22Rv1 (cell line): ENCODE results near the gene KATNB1.
A peak's percentile ranks its signal among the peaks of the same experiment; 100 is the strongest.
"Not testable (repeated sequence)": the region's sequence is repeated elsewhere in the genome, so short reads cannot be mapped to it uniquely, and the experiment has no call there.

Experiments used
- H3K27ac ChIP-seq: fragments of 450-650 bp; 2 replicates; pipeline ENCODE4 v1.5.1; 2017
- ZFX ChIP-seq: fragments of 450-650 bp; IDR thresholded peaks from 2 replicates; pipeline ENCODE4 v1.6.1; 2017; ENCODE audit warnings: antibody characterized with exemption, borderline replicate concordance
- TF ChIP-seq, protein P1 (sequence below): fragments of 450-650 bp; IDR thresholded peaks from 2 replicates; pipeline ENCODE4 v1.5.1; 2017; ENCODE audit warnings: mild to moderate bottlenecking

The KATNB1 gene

DNA sequence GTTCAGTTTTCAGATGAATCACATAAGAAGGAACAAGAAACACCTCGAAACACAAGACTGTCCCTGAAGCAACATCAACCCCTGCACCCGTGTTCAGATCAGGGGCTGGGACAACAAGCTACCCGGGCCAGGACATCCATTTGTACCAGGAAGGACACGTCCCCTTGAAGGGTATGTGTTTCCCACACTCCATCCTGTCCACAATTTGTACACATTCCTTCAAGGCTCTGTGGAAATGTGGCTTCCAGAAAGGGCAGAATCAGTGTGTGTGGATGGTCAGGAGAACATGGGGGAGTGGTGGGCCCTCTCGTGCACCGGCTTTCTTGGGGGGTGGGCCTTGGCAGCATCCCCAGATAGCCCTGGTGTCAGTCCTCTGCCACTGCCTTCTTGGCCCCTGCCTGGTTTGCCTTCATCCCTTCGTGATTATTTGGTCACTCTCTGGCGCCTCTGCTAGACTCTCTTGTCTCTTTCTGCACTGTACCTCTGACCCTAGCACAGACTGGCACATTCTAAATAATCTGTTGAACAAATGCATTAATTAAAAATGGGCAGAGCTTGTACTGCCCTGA is 56.4 kb downstream of the KATNB1 start:
- no peak for TF ChIP-seq ZFX
- TF ChIP-seq, protein P1, sequence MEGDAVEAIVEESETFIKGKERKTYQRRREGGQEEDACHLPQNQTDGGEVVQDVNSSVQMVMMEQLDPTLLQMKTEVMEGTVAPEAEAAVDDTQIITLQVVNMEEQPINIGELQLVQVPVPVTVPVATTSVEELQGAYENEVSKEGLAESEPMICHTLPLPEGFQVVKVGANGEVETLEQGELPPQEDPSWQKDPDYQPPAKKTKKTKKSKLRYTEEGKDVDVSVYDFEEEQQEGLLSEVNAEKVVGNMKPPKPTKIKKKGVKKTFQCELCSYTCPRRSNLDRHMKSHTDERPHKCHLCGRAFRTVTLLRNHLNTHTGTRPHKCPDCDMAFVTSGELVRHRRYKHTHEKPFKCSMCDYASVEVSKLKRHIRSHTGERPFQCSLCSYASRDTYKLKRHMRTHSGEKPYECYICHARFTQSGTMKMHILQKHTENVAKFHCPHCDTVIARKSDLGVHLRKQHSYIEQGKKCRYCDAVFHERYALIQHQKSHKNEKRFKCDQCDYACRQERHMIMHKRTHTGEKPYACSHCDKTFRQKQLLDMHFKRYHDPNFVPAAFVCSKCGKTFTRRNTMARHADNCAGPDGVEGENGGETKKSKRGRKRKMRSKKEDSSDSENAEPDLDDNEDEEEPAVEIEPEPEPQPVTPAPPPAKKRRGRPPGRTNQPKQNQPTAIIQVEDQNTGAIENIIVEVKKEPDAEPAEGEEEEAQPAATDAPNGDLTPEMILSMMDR = no peak
- no peak overlapping the region for H3K27ac ChIP-seq

DNA sequence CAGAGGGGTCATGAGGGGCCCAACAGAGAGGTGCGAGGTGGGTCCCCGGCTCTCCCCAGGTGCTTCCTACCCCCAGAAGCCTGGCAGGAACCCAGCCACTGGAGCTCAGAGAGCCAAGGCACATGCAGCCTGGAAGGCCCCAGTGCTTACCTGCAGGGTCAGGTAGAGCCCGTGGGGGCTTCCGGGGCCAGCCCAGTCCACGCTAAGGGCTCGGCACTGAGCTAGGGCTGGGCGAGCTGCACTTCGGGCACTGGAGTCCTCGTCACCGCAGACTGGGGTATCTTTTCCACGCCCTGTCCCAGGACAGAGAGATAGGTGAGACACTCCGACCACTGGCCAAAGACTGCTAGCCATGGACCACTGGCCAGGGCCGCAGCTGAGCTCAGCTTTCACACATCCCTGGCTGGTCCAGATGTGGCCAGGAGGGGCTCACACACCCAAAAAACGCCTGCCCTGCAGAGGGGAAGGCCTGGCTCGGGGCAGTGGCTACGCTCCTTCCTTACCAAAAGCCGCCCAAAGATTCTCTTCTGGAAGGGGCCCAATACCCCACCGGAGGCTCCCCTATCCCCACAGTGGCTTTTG is 59.4 kb downstream of the KATNB1 start:
- H3K27ac ChIP-seq = no peak overlapping the region

DNA sequence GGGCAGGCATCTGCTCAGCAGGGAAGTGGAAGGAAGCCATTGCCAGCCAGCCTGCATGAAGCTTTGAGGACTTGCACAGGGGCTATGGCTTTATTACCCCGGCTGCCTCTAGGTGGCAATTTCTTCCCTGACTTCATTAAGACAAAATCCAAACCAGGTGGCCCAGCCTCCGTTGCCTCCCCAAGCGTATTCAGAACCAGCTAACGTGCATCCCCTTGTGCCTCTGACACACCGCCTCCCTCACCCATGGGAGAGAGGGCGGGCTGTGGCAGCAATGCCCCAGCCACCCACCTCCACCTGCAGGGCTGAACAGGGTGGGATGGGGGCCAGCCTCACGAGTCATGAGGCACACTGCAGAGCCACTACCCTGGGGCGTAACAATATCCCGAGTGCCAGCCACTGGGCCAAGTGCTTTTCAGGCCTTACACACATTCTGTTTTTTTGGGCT is 59.9 kb downstream of the KATNB1 start:
- H3K27ac ChIP-seq = no peak overlapping the region
- TF ChIP-seq ZFX = no peak
- TF ChIP-seq, protein P1 = peak; percentile 78

More for the DNA sequence above, 59.4 kb downstream of the KATNB1 start:
- no peak for TF ChIP-seq ZFX
- TF ChIP-seq, protein P1 = no peak

DNA sequence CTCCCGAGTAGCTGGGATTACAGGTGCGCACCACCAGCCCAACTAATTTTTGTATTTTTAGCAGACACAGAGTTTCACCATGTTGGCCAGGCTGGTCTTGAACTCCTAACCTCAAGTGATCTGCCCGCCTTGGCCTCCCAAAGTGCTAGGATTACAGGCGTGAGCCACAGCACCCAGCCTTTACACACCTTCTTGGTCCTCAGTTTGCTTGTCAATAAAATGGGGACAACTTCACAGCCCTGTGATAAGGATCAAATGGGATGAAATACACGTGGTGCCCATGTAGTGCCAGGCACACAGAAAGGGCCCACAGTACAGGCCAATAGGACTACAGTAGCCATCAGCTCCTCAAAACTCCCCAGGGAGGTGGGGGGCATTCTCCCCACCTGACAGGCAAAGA is 60.4 kb downstream of the KATNB1 start:
- H3K27ac ChIP-seq = not testable (repeated sequence)

DNA sequence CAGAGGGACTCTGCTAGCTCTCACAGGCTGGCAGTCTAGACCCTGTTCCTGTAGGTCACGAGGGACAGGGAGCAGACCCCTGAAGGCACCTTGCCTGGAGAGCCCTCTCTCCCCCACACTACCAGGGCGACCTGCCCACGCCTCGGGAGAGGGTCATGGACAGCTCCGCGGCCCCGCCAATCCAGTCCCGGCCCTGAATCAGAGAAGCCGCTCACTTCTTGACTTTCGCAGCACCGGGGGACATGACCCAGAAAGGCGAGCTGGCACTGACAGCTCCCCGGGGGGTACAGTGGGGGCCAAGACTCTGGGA is 61.6 kb downstream of the KATNB1 start:
- TF ChIP-seq, protein P1 = no peak
- no peak for TF ChIP-seq ZFX
- peak overlapping the region; percentile 60 for H3K27ac ChIP-seq

DNA sequence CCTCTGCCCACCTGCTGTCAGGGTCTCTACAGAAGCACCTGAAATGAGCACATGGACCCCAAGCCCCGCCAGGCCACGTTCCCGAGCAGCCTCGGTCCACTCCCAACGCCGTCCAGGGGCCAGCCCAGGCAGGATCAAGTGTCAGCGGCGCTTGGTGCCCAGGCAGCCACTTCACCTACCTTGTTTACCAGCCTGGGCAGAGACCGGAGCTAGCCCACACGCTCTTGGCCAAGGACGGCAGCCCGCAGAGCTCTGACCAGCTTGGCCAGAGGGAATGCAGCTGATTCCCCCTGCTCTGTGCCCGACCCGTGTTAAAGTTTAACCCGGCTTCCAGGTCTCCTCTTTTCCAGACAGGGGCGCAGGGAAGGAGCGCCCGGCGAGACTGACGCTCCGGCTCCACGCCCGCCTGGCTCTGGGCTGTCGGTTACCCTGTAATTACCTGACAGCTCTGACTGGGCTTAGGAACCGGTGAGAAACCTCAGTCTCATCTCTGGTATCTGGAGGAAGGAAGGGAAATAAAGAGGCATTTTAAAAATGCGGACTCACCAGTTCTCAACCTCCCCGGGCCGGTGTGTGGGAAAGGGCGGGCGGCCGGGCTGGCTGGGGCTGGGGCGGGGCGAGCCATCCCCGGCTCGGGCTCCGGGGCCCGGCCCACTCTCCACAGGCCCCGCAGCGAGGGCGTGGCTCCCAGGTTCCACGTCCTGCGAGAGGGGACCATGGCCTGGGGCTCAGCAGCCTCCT is 62.1 kb downstream of the KATNB1 start:
- TF ChIP-seq ZFX = no peak
- TF ChIP-seq, protein P1 = no peak
- peak overlapping the region; percentile 60 for H3K27ac ChIP-seq

DNA sequence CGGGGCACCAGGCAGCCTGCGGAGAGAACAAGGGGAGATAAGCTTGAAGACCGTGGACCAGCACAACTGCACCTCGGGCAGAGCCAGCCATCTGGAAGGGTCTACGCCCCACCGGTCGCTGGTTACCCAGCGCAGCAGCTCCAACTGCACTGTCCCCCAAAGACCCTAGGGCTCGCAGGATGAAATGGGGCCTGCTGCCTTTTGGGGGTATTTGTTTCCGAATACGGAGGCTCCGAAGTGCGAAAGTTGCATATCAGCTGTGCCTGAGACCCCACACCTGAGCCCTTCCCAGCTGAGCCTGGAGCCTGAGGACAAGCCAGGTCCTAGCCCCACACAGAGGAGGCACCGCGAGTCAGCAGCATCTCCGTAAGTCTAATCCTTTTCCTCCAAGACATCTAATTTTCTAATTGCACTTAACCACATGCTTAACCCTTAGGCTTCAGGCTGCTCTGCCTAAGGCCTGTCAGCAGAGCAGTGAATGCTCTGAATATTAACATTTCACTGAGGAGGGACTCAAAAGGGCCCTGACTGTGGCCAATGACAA is 62.8 kb downstream of the KATNB1 start:
- 0 out of 2 replicates have a peak overlapping the region, but pooled peaks have one; percentile 60 for H3K27ac ChIP-seq

More for the DNA sequence above, 62.8 kb downstream of the KATNB1 start:
- TF ChIP-seq, protein P1 = no peak
- TF ChIP-seq ZFX = no peak
